BLaER1 (cell line): Measurements from ENCODE around the gene OPA1.

ENCODE experiments used
- H3K27ac ChIP-seq: shearing (Covaris generic); formaldehyde crosslinking; 2 replicates; pipeline ENCODE4 v1.8.1; 2022
- H3K27me3 ChIP-seq: shearing (Covaris generic); formaldehyde crosslinking; 2 replicates; pipeline ENCODE4 v1.8.1; 2022
- H3K36me3 ChIP-seq: shearing (Covaris generic); formaldehyde crosslinking; 2 replicates; pipeline ENCODE4 v1.8.1; 2022
- H3K4me1 ChIP-seq: shearing (Covaris generic); formaldehyde crosslinking; 2 replicates; pipeline ENCODE4 v1.8.1; 2022
- H3K4me2 ChIP-seq: shearing (Covaris generic); formaldehyde crosslinking; 2 replicates; pipeline ENCODE4 v1.8.1; 2022
- H3K4me3 ChIP-seq: shearing (Covaris generic); formaldehyde crosslinking; 2 replicates; pipeline ENCODE4 v1.8.1; 2022
- H3K9ac ChIP-seq: shearing (Covaris generic); formaldehyde crosslinking; 2 replicates; pipeline ENCODE4 v1.8.1; 2022
- H3K9me3 ChIP-seq: shearing (Covaris generic); formaldehyde crosslinking; 2 replicates; pipeline ENCODE4 v1.8.1; 2022
- H4K20me1 ChIP-seq: shearing (Covaris generic); formaldehyde crosslinking; 2 replicates; pipeline ENCODE4 v1.8.1; 2022
- Cebpa-rat ChIP-seq: shearing (Covaris generic); IDR thresholded peaks from 2 replicates; pipeline ENCODE4 v1.8.1; 2022

OPA1 gene

DNA sequence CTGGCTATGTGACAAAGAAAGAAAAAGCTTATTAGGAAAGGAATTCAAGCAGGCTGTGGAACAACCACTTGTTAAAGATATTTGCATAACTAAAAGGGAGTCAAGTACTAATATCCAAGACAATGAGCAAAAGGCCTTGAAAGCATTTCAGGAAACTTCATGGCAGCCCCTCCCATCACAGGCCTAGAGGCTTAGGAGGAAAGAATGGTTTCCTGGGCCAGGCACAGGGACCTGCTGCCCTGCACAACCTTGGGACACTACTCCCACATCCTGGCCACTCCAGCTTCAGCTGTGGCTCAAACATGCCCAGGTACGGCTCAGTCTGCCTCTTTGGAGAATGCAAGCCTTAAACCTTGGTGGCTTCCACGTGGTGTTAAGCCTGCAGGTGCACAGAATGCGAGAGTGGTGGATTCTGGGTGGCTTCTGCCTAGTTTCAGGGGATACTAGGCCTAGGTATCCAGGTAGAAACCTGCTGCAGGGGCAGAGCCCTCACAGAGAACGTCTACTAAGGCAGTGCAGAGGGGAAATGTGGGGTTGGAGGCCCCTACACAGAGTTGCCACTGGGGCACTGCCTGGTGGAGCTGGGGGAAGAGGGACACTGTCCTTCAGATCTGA lies 121.6 kb downstream of the OPA1 start:
- Histone ChIP-seq H3K9me3 (peaks cover 55% of the 10 kb centered on the region), H4K20me1 (no peaks in the 10 kb centered on the region)
- no peak for TF ChIP-seq Cebpa-rat

DNA sequence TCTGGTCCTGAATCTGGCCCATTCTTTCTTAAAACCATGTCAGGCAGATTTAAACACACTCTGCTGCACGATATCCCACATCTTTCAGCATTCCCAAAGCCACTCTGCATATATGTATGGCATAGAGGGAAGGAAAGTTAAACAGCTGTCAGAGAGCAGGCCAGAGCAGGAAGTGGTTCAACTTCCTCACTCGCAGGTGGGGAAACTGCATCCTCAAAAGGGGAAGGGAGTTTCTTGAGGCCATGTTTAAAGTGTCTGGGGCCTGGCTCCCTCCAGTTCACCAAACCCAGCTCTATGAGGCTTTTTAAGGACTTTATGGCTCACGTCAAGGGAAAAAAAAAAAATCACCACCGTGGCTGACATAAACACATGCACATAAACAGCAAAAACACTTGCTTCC lies 123.1 kb downstream of the OPA1 start:
- no peak for TF ChIP-seq Cebpa-rat
- H3K9ac ChIP-seq: no peak overlapping the region
- peaks cover 10% of the 10 kb centered on the region for H3K4me1 ChIP-seq
- H3K4me2 ChIP-seq: peak overlapping the region; percentile 42
- no peaks in the 10 kb centered on the region for H3K36me3 ChIP-seq
- no peaks in the 10 kb centered on the region for H4K20me1 ChIP-seq
- H3K27me3 ChIP-seq: no peaks in the 10 kb centered on the region
- H3K27ac ChIP-seq: no peak overlapping the region
- peaks cover 69% of the 10 kb centered on the region for H3K9me3 ChIP-seq
- no peak overlapping the region for H3K4me3 ChIP-seq

More for the DNA sequence above, 121.6 kb downstream of the OPA1 start:
- Histone ChIP-seq H3K27me3 (no peaks in the 10 kb centered on the region), H3K4me2 (no peak overlapping the region), H3K27ac (no peak overlapping the region), H3K9ac (no peak overlapping the region), H3K4me3 (peak overlapping the region; percentile 31; the same call in 1 of the 2 replicates), H3K4me1 (peaks cover 10% of the 10 kb centered on the region), H3K36me3 (no peaks in the 10 kb centered on the region)

DNA sequence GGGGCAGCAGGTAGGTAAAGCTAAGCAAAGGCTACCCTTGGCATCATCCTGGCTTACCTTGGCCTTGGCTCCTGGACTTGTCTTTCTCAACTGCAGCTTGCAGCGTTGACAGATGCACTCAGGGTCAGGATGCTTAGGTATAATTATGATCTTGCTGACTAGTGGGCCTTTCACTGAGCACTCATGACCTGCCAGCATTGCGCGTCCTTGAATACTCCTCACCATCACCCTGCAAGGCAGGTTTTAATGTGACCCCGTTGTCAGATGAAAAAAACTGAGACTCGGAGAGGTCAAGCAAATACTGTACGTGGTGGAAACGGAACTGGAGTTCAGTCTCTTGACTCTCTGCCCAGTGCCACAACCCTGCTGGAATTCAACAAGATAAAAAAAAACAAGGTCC lies 126.7 kb downstream of the OPA1 start:
- Histone ChIP-seq H4K20me1 (no peaks in the 10 kb centered on the region), H3K4me2 (no peak overlapping the region), H3K9ac (no peak overlapping the region), H3K27me3 (no peaks in the 10 kb centered on the region), H3K27ac (no peak overlapping the region), H3K4me1 (peaks cover 10% of the 10 kb centered on the region), H3K36me3 (no peaks in the 10 kb centered on the region), H3K9me3 (peaks cover 52% of the 10 kb centered on the region), H3K4me3 (no peak overlapping the region)
- no peak for TF ChIP-seq Cebpa-rat

DNA sequence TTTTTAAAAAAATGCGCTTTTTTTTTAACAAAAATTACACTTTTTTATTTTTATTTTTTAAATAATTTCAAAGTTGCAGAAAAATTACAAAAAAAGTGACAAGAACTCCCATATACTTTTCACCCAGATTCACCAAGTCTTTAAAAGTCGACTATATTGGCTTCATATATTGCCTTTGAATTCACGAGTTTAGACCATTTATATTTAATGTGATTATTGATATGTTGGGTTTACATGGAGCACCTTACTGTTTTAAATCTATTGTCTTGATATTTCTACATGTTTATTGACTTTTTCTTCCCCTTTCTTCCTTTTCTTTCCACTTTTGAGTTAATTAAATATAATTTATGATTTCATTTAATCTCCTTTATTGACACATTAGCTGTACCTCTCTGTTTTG lies 127.2 kb downstream of the OPA1 start:
- Histone ChIP-seq H3K4me2 (no peak overlapping the region), H3K4me3 (no peak overlapping the region), H3K4me1 (peaks cover 10% of the 10 kb centered on the region), H3K27me3 (no peaks in the 10 kb centered on the region), H3K27ac (no peak overlapping the region), H4K20me1 (no peaks in the 10 kb centered on the region), H3K9ac (no peak overlapping the region), H3K9me3 (peaks cover 48% of the 10 kb centered on the region), H3K36me3 (no peaks in the 10 kb centered on the region)
- no peak for TF ChIP-seq Cebpa-rat

DNA sequence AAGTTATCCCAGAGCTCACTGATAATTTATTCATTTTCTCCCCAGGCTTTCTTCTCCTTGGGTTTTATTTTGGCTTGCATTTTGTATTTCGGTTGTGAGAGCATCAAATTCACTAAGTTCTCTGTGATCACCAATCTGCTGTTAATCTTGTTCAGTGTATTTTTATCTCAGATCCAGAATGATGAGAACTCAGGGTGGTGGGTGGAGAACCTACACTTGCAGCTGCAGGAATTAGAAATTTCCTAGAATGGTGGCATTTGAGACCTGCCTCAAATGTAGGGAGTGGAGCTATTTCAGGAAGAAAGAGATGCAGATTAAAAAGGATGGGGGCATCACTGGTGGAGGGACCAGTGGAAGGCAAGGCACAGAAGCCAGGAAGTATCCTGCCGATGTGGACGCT lies 129.6 kb downstream of the OPA1 start:
- no peak overlapping the region for H3K27ac ChIP-seq
- H3K9me3 ChIP-seq: peaks cover 29% of the 10 kb centered on the region
- no peak overlapping the region for H3K4me2 ChIP-seq
- no peak overlapping the region for H3K9ac ChIP-seq
- no peak for TF ChIP-seq Cebpa-rat
- H3K4me1 ChIP-seq: no peaks in the 10 kb centered on the region
- no peak overlapping the region for H3K4me3 ChIP-seq
- no peaks in the 10 kb centered on the region for H3K27me3 ChIP-seq
- H4K20me1 ChIP-seq: no peaks in the 10 kb centered on the region
- no peaks in the 10 kb centered on the region for H3K36me3 ChIP-seq

DNA sequence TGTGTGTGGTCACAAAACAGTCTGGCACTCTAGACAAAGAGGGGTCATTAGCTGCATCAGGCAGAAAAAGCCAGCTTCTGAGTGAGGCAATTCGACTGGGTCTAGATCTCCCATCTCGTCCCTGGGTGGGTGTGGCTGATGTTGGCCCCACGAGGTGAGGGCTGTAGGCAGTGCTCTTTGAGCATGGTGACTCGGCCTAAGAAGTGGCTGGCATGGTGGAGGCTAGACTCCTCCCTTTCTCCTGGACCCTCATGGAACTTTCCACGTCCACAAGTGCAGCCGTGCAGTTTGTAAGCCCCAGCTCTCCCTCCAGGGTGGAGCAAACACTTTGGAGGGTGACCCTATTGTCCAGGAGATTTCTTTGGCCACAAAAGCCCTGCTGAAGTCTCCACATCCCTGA lies 134.1 kb downstream of the OPA1 start:
- H3K4me1 ChIP-seq: no peaks in the 10 kb centered on the region
- no peaks in the 10 kb centered on the region for H3K27me3 ChIP-seq
- H4K20me1 ChIP-seq: no peaks in the 10 kb centered on the region
- H3K36me3 ChIP-seq: no peaks in the 10 kb centered on the region
- no peak overlapping the region for H3K4me2 ChIP-seq
- H3K9me3 ChIP-seq: no peaks in the 10 kb centered on the region
- no peak overlapping the region for H3K9ac ChIP-seq
- H3K27ac ChIP-seq: no peak overlapping the region
- no peak overlapping the region for H3K4me3 ChIP-seq
- TF ChIP-seq Cebpa-rat: no peak

DNA sequence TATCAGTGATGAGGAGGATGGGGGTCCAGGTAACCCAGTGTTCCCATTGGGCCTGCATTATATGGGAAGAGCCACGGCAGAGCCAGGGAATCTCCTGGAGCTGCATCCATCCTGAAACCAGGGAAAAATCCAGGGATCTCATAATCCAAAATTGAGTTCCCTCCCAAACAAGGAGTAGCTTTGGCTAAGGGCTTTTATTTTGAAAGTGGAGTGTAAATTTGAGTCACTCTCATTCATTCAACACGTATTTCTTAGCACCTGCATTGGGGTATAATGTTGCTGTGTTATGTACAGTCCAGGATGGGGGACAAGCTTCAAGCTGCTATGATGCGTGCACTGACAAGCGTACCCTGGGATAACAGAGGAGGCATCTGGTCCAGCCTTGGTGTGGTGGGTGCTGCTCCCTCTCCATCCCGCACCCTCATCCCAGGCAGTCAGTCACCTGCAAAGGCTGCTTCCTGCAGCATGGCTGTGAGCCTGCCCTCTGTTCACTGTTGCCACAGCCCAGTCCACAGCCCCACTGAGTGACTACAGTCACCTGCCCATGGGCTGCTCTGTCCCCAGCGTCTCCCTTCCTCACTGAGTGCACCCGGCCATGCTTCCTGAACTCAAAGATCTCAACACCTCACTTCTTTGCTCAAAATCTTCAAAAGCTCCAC lies 135.6 kb downstream of the OPA1 start:
- no peaks in the 10 kb centered on the region for H3K4me1 ChIP-seq
- no peak overlapping the region for H3K4me2 ChIP-seq
- no peaks in the 10 kb centered on the region for H3K9me3 ChIP-seq
- no peak for TF ChIP-seq Cebpa-rat
- no peak overlapping the region for H3K27ac ChIP-seq
- H4K20me1 ChIP-seq: no peaks in the 10 kb centered on the region
- no peak overlapping the region for H3K4me3 ChIP-seq
- no peak overlapping the region for H3K9ac ChIP-seq
- H3K27me3 ChIP-seq: no peaks in the 10 kb centered on the region
- H3K36me3 ChIP-seq: no peaks in the 10 kb centered on the region

DNA sequence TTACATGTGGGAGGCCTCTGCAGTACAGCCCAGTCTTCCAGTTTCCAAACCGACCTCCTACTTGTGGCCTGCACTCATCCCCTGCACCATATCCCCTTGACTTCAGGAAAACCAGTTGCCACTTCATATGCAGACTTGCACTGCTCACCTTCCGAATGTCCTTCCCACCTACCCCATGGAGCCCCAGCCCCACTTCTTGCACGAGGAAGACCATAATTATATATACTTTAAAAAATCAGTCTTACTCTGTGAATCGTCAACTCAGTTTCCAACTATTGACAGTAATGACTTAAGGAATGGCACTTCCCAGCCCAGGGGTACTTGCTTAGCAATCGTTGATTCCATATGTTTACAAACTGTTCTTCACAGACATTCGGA lies 136.1 kb downstream of the OPA1 start:
- Histone ChIP-seq H3K9me3 (no peaks in the 10 kb centered on the region), H3K4me2 (no peak overlapping the region), H3K9ac (no peak overlapping the region), H3K27ac (no peak overlapping the region), H3K4me1 (no peaks in the 10 kb centered on the region), H4K20me1 (no peaks in the 10 kb centered on the region), H3K27me3 (no peaks in the 10 kb centered on the region), H3K4me3 (no peak overlapping the region), H3K36me3 (no peaks in the 10 kb centered on the region)
- no peak for TF ChIP-seq Cebpa-rat

DNA sequence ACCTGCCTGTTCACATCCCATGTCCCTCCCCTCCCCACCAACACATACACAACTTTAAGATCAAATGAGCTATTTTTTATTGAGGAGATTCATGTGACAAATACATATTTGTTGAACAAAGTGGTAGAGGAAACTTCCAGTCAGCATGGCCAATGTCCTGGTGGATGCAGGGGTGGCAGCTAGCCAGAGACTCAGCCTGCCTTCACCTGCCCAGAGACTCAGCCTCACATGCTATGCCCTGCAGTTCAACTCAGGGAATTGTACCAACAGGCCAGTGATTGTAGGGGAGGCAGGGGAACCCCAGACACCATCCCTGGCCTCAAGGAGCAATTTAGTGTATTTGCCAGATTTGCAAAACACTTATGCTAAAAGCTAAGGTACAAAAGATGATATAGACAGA lies 136.6 kb downstream of the OPA1 start:
- H3K27ac ChIP-seq: no peak overlapping the region
- H3K4me1 ChIP-seq: no peaks in the 10 kb centered on the region
- H3K4me3 ChIP-seq: no peak overlapping the region
- no peak overlapping the region for H3K9ac ChIP-seq
- no peaks in the 10 kb centered on the region for H3K9me3 ChIP-seq
- H3K36me3 ChIP-seq: no peaks in the 10 kb centered on the region
- H3K4me2 ChIP-seq: no peak overlapping the region
- no peaks in the 10 kb centered on the region for H3K27me3 ChIP-seq
- H4K20me1 ChIP-seq: no peaks in the 10 kb centered on the region
- TF ChIP-seq Cebpa-rat: no peak

DNA sequence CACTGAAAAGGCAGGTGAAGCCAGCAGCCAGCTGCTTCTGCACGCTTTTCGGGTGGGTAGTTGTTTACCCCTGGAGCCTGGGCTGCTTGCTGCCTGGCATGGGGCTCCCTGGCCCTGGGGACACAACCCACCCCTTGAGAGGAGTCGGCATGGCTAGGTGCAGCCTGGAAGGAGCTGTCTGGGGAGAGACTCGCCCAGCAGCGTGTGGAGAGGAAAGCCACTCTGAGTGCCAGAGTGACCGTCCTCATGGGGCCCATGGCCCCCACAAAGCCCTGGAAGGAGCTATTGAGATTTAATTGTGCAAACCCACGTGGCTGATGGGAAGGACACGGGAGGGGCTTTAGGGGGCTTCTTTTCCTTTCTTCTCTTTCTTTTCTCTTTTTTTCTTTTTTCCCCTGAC lies 137.5 kb downstream of the OPA1 start:
- TF ChIP-seq Cebpa-rat: no peak
- Histone ChIP-seq H3K4me2 (no peak overlapping the region), H3K27ac (no peak overlapping the region), H4K20me1 (no peaks in the 10 kb centered on the region), H3K4me3 (no peak overlapping the region), H3K4me1 (no peaks in the 10 kb centered on the region), H3K9ac (no peak overlapping the region), H3K9me3 (no peaks in the 10 kb centered on the region), H3K27me3 (no peaks in the 10 kb centered on the region), H3K36me3 (no peaks in the 10 kb centered on the region)
